ENCODE results near the gene RAB24. TPM values are rescaled to one million over a fixed set of nuclear protein-coding genes. Genes with fewer than 3 reads are reported as not detected.
A peak's percentile ranks its signal among the peaks of the same experiment; 100 is the strongest.

The RAB24 gene
- total and polyA plus RNA-seq, 7 experiments from 2014 or later = 14.9 to 47.5 (median 23.7) TPM

DNA sequence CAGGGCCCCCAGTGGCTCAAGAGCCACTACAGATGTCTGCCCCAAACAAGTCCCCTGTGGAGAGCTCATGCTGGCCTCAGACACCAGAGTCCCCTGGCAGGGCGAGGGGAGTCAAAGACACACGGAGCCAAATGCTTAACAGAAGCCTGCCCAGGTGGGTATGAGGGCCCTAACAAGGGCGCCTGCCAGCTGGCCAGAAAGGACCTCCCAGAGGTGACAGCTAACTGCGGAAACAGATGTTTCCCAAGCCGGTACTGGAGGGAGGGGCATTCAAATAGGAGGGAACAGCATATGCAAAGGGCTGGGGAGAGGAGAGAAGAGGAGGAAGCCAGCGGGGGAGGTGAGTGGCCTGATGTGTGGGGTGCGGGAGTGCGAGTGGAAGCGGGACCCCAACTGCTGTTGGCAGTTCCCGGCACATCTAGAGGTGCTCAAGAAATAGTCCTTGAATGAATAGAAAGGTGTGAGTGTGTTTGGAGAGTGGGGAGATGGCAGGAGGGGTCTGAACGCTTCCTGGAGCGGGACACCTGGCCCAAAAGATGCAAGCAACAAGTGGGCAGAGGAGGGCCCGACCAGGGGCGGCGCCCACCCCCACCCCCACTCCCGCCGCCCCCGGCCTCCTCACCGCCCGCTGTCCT, 7.4 kb upstream of the RAB24 start:
- H3K4me3 Mint-ChIP-seq = peak overlapping the region; percentile 75 to 93 (median 83)
- Histone ChIP-seq H3K27me3 (ENCODE audit: control insufficient read depth in 2 of 2, insufficient read depth in 2 of 2, low read length in 2 of 2) (no peaks in the 10 kb centered on the region), H3K4me3 (ENCODE audit: low read length) (no peak overlapping the region), H3K4me1 (ENCODE audit: control insufficient read depth in 2 of 2, insufficient read depth in 2 of 2, low read length in 2 of 2) (peaks cover 21 to 23% of the 10 kb centered on the region in 2 donors), H3K36me3 (ENCODE audit: control insufficient read depth in 2 of 3, insufficient read depth in 3 of 3, low read length in 3 of 3) (peaks cover 0 to 21% (median 0%) of the 10 kb centered on the region in 3 experiments), H3K27ac (ENCODE audit: low read depth, low read length) (no peak overlapping the region), H3K9me3 (ENCODE audit: control insufficient read depth in 2 of 3, low read length in 3 of 3) (no peaks in the 10 kb centered on the region)
- peak in 1 of 9 donors; percentile 40 for DNase-seq
- H3K27me3 Mint-ChIP-seq = peaks cover 0 to 5% (median 0%) of the 10 kb centered on the region in 5 donors
- peak overlapping the region in 4 of 9 donors; percentile 54 to 79 (median 63) for H3K27ac Mint-ChIP-seq
- intact Hi-C loops (cut with micrococcal nuclease) = loop anchor here in 1 of 2 donors (1.0 to 10.0 kb wide), 3 partner anchors 8 to 666 kb away; partner anchors contain the start of genes PDLIM7, PRELID1, RAB24 and TSPAN17
- peaks cover 0 to 12% (median 0%) of the 10 kb centered on the region in 5 donors for H3K36me3 Mint-ChIP-seq
- peaks cover 11 to 54% (median 38%) of the 10 kb centered on the region in 7 donors for H3K4me1 Mint-ChIP-seq
- peaks cover 0 to 1% (median 0%) of the 10 kb centered on the region in 11 donors for H3K9me3 Mint-ChIP-seq
- no peak for ATAC-seq
- POLR2A ChIA-PET = interaction anchor here (0.8 to 4.7 kb wide), 3 partner anchors 9 to 146 kb away, joined by 3 to 18 read pairs (median 6); no protein-coding TSS in a partner anchor
- CTCF ChIA-PET = interaction anchor here (1.4 to 3.9 kb wide), 11 partner anchors 8 to 197 kb away, joined by 3 to 18 read pairs (median 7); partner anchors contain the start of gene PFN3

DNA sequence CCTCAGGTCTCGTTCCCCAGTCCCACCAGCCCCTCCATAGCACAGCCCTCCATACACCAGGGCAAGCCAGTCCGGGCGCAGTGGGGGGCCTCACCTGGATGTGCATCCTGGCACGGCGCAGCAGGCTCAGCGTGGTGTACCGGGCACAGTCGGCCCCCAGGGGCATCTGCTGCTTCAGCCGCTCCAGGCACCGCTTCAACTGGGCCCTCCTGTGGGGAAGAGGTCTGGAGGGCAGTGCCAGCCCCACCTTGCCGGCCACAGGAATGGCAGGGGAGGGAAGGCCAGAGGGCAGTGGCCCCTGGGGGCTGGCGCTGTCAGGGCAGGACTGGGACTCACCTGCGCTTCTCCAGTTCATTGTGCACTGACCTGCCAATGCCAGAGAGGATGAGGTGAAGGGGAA, 6.8 kb upstream of the RAB24 start:
- CTCF ChIA-PET = interaction anchor here (0.6 to 3.9 kb wide), 17 partner anchors 9 to 312 kb away, joined by 3 to 18 read pairs (median 6); partner anchors contain the start of gene PFN3
- DNase-seq (no peak), ATAC-seq (no peak)
- H3K36me3 ChIP-seq (ENCODE audit: control insufficient read depth in 2 of 3, insufficient read depth in 3 of 3, low read length in 3 of 3) = peaks cover 0 to 23% (median 0%) of the 10 kb centered on the region in 3 experiments
- H3K9me3 ChIP-seq (ENCODE audit: control insufficient read depth in 2 of 3, low read length in 3 of 3) = no peaks in the 10 kb centered on the region
- H3K27ac ChIP-seq (ENCODE audit: low read depth, low read length) = no peak overlapping the region
- peaks cover 0 to 5% (median 0%) of the 10 kb centered on the region in 5 donors for H3K27me3 Mint-ChIP-seq
- H3K4me3 ChIP-seq (ENCODE audit: low read length) = no peak overlapping the region
- peaks cover 26% of the 10 kb centered on the region in 2 donors for H3K4me1 ChIP-seq (ENCODE audit: control insufficient read depth in 2 of 2, insufficient read depth in 2 of 2, low read length in 2 of 2)
- H3K4me1 Mint-ChIP-seq = peaks cover 12 to 58% (median 43%) of the 10 kb centered on the region in 7 donors
- intact Hi-C loops (cut with micrococcal nuclease) = loop anchor here in 1 of 2 donors (2.0 to 10.0 kb wide), 2 partner anchors 186 to 666 kb away; partner anchors contain the start of genes PDLIM7 and TSPAN17
- H3K27me3 ChIP-seq (ENCODE audit: control insufficient read depth in 2 of 2, insufficient read depth in 2 of 2, low read length in 2 of 2) = no peaks in the 10 kb centered on the region
- peak overlapping the region in 6 of 10 donors; percentile 78 to 93 (median 84) for H3K4me3 Mint-ChIP-seq
- peaks cover 0 to 1% (median 0%) of the 10 kb centered on the region in 11 donors for H3K9me3 Mint-ChIP-seq
- POLR2A ChIA-PET = interaction anchor here (0.8 to 4.7 kb wide), 5 partner anchors 9 to 147 kb away, joined by 3 to 18 read pairs (median 6); no protein-coding TSS in a partner anchor
- H3K36me3 Mint-ChIP-seq = peaks cover 0 to 13% (median 0%) of the 10 kb centered on the region in 5 donors
- peak overlapping the region in 2 of 9 donors; percentile 54 to 79 for H3K27ac Mint-ChIP-seq

DNA sequence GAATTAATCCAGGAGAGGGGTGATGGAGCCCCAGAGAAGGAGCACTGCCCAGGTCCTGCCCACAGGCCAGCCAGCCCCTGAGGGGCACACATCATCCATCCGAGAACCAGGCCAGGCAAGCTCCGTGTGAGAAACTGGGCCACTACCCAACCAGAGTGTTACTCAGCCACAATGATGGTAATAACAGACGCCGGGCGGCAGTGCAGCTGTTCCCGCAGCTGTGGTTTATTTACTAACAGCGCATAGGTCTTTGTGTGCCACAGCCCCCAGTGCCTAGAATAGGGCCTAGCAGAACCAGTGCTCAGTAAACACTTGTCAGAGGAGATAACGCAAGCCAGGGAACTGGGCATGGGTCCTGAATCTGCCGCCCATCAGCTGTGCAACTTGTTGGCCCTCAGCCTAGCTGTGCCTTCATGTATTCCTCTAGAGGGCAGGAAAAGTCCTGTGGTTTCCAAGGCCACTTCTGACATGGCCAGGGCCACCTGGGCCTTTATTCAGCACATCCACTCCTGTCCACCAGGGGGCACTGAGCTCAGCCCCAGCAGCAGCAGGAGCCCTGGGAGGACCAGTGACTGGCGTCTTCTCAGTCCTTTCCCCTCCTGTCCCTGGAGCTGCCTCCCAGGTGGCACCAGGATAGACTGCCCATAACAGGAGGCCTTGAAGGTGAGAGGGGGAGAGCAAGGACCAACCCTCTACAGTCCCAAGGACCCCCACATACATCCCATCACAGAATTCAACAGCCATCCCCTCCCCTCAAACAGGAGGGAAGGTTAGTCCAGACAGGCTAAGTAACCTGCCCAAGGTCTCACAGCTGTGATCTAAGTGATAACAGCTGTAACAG, 6.1 kb upstream of the RAB24 start:
- Mint-ChIP-seq H3K27me3 (peaks cover 0 to 5% (median 0%) of the 10 kb centered on the region in 5 donors), H3K9me3 (peaks cover 0 to 1% (median 0%) of the 10 kb centered on the region in 11 donors), H3K36me3 (peaks cover 0 to 18% (median 0%) of the 10 kb centered on the region in 5 donors), H3K4me1 (peaks cover 19 to 63% (median 51%) of the 10 kb centered on the region in 7 donors), H3K27ac (peak overlapping the region in 5 of 9 donors; percentile 15 to 86 (median 25)), H3K4me3 (peak overlapping the region in 7 of 10 donors; percentile 23 to 84 (median 57))
- no peaks in the 10 kb centered on the region for H3K27me3 ChIP-seq (ENCODE audit: control insufficient read depth in 2 of 2, insufficient read depth in 2 of 2, low read length in 2 of 2)
- peaks cover 0 to 23% (median 0%) of the 10 kb centered on the region in 3 experiments for H3K36me3 ChIP-seq (ENCODE audit: control insufficient read depth in 2 of 3, insufficient read depth in 3 of 3, low read length in 3 of 3)
- peaks cover 32 to 34% of the 10 kb centered on the region in 2 donors for H3K4me1 ChIP-seq (ENCODE audit: control insufficient read depth in 2 of 2, insufficient read depth in 2 of 2, low read length in 2 of 2)
- no peaks in the 10 kb centered on the region for H3K9me3 ChIP-seq (ENCODE audit: control insufficient read depth in 2 of 3, low read length in 3 of 3)
- ATAC-seq (peak; percentile 47), DNase-seq (peak; percentile 53 to 76 (median 70))
- intact Hi-C loops (cut with micrococcal nuclease) = loop anchor here (2.0 to 10.0 kb wide), 4 partner anchors 187 to 775 kb away; partner anchors contain the start of genes PDLIM7 (in 1 of the 2), RNF44 (in 1 of the 2) and TSPAN17 (in 1 of the 2)
- no peak overlapping the region for H3K27ac ChIP-seq (ENCODE audit: low read depth, low read length)
- ChIA-PET CTCF (interaction anchor here (0.6 to 3.9 kb wide), 21 partner anchors 8 to 313 kb away, joined by 3 to 18 read pairs (median 4); partner anchors contain the start of genes PDLIM7 and PFN3), POLR2A (interaction anchor here (0.8 to 4.7 kb wide), 6 partner anchors 8 to 148 kb away, joined by 3 to 18 read pairs (median 5); no protein-coding TSS in a partner anchor)
- H3K4me3 ChIP-seq (ENCODE audit: low read length) = no peak overlapping the region

DNA sequence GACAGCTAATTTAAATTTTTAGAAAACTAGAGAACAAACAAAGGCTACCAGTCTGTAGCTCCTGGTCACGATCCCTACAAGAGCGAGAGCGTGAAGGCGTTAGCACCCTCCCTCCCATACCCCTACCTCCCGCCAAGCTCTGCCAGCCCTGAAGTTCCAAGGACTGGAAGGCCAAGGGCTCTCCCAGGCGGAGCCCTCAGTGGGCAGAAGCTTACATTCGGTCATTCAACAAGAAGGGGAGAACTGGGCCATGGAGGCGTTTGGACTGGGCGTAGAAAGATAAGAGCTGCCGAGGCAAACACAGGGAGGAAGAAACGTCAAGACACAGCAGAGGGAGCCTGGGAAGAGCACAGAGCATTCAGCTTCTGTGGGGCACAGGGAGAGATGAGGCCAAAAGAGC, 5.2 kb upstream of the RAB24 start:
- Mint-ChIP-seq H3K36me3 (peaks cover 0 to 23% (median 3%) of the 10 kb centered on the region in 5 donors), H3K4me1 (peaks cover 27 to 65% (median 58%) of the 10 kb centered on the region in 7 donors), H3K9me3 (peaks cover 0 to 1% (median 0%) of the 10 kb centered on the region in 11 donors), H3K27ac (peak overlapping the region in 1 of 9 donors; percentile 34), H3K4me3 (no peak overlapping the region), H3K27me3 (peaks cover 0 to 5% (median 0%) of the 10 kb centered on the region in 5 donors)
- no peak for ATAC-seq
- H3K9me3 ChIP-seq (ENCODE audit: control insufficient read depth in 2 of 3, low read length in 3 of 3) = no peaks in the 10 kb centered on the region
- no peaks in the 10 kb centered on the region for H3K27me3 ChIP-seq (ENCODE audit: control insufficient read depth in 2 of 2, insufficient read depth in 2 of 2, low read length in 2 of 2)
- peaks cover 34 to 37% of the 10 kb centered on the region in 2 donors for H3K4me1 ChIP-seq (ENCODE audit: control insufficient read depth in 2 of 2, insufficient read depth in 2 of 2, low read length in 2 of 2)
- ChIA-PET CTCF (interaction anchor here (0.8 to 3.9 kb wide), 6 partner anchors 10 to 198 kb away, joined by 3 to 18 read pairs (median 10); partner anchors contain the start of genes PDLIM7 and PFN3), POLR2A (interaction anchor here (0.6 to 4.7 kb wide), 6 partner anchors 10 to 147 kb away, joined by 3 to 18 read pairs (median 5); no protein-coding TSS in a partner anchor)
- peak in 1 of 9 donors; percentile 12 for DNase-seq
- peaks cover 0 to 23% (median 0%) of the 10 kb centered on the region in 3 experiments for H3K36me3 ChIP-seq (ENCODE audit: control insufficient read depth in 2 of 3, insufficient read depth in 3 of 3, low read length in 3 of 3)
- no peak overlapping the region for H3K4me3 ChIP-seq (ENCODE audit: low read length)
- intact Hi-C loops (cut with micrococcal nuclease) = loop anchor here (2.0 to 10.0 kb wide), 2 partner anchors 194 to 774 kb away; partner anchors contain the start of gene RNF44 (in 1 of the 2)
- H3K27ac ChIP-seq (ENCODE audit: low read depth, low read length) = no peak overlapping the region

DNA sequence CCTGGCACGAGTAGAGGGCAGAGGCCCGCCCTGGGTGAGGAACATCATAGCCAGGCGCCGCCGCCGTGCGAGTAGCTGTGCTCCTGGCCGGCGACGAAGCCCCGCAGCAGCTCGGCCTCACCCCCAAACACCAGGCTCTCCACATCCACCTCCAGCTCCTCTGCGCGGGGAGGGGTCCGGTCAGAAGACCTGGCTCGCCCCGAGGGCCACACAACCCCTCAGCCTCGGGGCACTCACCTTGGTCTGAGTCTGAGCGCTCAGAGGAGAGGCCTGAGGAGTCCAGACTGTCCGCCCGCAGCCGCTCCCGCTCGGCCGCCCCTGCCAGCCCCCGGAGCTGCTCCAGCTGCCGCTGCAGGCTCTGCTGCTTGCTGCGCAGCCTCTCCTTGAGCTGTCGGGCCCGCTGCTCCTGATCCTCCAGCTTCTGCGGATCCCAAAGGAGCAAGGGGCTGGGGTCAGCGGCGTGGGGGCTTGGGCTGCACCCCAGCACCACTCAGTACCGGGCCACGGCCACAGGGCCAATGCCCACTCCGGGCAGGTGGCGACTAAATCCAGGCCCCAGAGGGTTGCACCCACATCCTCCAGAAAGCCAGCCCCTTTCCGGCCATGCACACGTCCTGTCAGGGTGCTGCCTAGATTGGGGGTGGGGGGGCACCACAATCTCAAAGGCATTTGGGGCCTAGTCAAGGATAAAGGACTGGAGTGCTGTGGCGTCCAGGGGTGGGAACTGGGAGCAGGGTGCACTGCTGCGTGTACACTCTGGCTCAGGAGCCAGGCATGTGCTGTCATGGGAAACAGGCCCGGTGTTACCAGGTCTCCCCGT, 4.2 kb upstream of the RAB24 start:
- intact Hi-C loops (cut with micrococcal nuclease) = loop anchor here (2.0 to 10.0 kb wide), 2 partner anchors 193 to 773 kb away; partner anchors contain the start of gene RNF44 (in 1 of the 2)
- no peak for DNase-seq

More for the DNA sequence above, 4.2 kb upstream of the RAB24 start:
- ATAC-seq = no peak
- Mint-ChIP-seq H3K4me1 (peaks cover 27 to 61% (median 55%) of the 10 kb centered on the region in 7 donors), H3K9me3 (no peaks in the 10 kb centered on the region), H3K36me3 (peaks cover 0 to 25% (median 3%) of the 10 kb centered on the region in 5 donors), H3K4me3 (peak overlapping the region in 1 of 10 donors; percentile 16), H3K27ac (no peak overlapping the region), H3K27me3 (peaks cover 0 to 5% (median 0%) of the 10 kb centered on the region in 5 donors)
- no peaks in the 10 kb centered on the region for H3K9me3 ChIP-seq (ENCODE audit: control insufficient read depth in 2 of 3, low read length in 3 of 3)
- no peak overlapping the region for H3K4me3 ChIP-seq (ENCODE audit: low read length)
- peaks cover 32 to 33% of the 10 kb centered on the region in 2 donors for H3K4me1 ChIP-seq (ENCODE audit: control insufficient read depth in 2 of 2, insufficient read depth in 2 of 2, low read length in 2 of 2)
- no peaks in the 10 kb centered on the region for H3K27me3 ChIP-seq (ENCODE audit: control insufficient read depth in 2 of 2, insufficient read depth in 2 of 2, low read length in 2 of 2)
- peaks cover 0 to 23% (median 0%) of the 10 kb centered on the region in 3 experiments for H3K36me3 ChIP-seq (ENCODE audit: control insufficient read depth in 2 of 3, insufficient read depth in 3 of 3, low read length in 3 of 3)
- CTCF ChIA-PET = interaction anchor here (0.7 to 3.9 kb wide), 4 partner anchors 11 to 194 kb away, joined by 3 to 18 read pairs (median 15); partner anchors contain the start of gene PFN3
- no peak overlapping the region for H3K27ac ChIP-seq (ENCODE audit: low read depth, low read length)
- POLR2A ChIA-PET = interaction anchor here (0.7 to 4.7 kb wide), 3 partner anchors 9 to 148 kb away, joined by 3 to 18 read pairs (median 7); no protein-coding TSS in a partner anchor
